Endothelial cell of umbilical vein (primary cell): Measurements from ENCODE around the gene SCAI. TPM values are rescaled to one million over a fixed set of nuclear protein-coding genes. Genes with fewer than 3 reads are reported as not detected.

ENCODE experiments used
- BruUV-seq: library from RNA; stranded (reverse); fragments of 400-500 nt; replicated peaks from 2 replicates; lab custom pipeline; 2021; lab: Mats Ljungman, UMichigan
- CTCF ChIA-PET: fragments of 300-600, 350-600 bp; sonication (Branson Sonifier 250); formaldehyde crosslinking; loops from one replicate; lab custom pipeline; 2021; ENCODE audit warnings: antibody characterized with exemption, inconsistent platforms; lab: Charles Lee
- POLR2A ChIA-PET: fragments of 300-600, 350-600 bp; sonication (Branson Sonifier 250); formaldehyde crosslinking; loops from one replicate; lab custom pipeline; 2021; ENCODE audit warnings: antibody characterized with exemption, inconsistent platforms; lab: Charles Lee
- DNase-seq: peaks from one replicate; pipeline ENCODE4 v3.0.0-alpha.2; 2011; ENCODE audit warnings: low read depth, low spot score
- FAIRE-seq: peaks from 2 replicates; lab custom pipeline; 2011; peaks lifted over from hg19 to GRCh38; lab: Jason Lieb, UNC
- H2AFZ ChIP-seq: 2 replicates; pipeline ENCODE4 v1.6.0; 2012; ENCODE audit warnings: low read depth, low read length, control low read depth, inconsistent platforms
- H3K27ac ChIP-seq: 2 replicates; pipeline ENCODE4 v1.5.1; 2011; ENCODE audit warnings: low read depth, mild to moderate bottlenecking, control low read depth, low read length, moderate library complexity; ENCODE audit not compliant: insufficient read depth
- H3K27me3 ChIP-seq, 2 experiments: 2 replicates each; pipeline versions ENCODE4 v1.6.0 to v1.6.1; 2011; ENCODE audit warnings: low read length in 2 of 2, mixed read lengths in 1 of 2; ENCODE audit not compliant: control insufficient read depth in 2 of 2, insufficient read depth in 2 of 2
- H3K36me3 ChIP-seq, 2 experiments: 2 replicates in 1 of 2; 3 replicates in 1 of 2; pipeline ENCODE4 v1.5.1; 2011; ENCODE audit warnings: low read length in 2 of 2, mild to moderate bottlenecking in 1 of 2, moderate library complexity in 1 of 2; ENCODE audit not compliant: control insufficient read depth in 2 of 2, insufficient read depth in 2 of 2; ENCODE audit errors: extremely low read depth in 1 of 2
- H3K4me1 ChIP-seq: 3 replicates; pipeline ENCODE4 v1.5.1; 2011; ENCODE audit warnings: mild to moderate bottlenecking, low read length; ENCODE audit not compliant: control insufficient read depth, insufficient read depth; ENCODE audit errors: extremely low read depth
- H3K4me2 ChIP-seq: 2 replicates; pipeline ENCODE4 v1.6.1; 2011; ENCODE audit warnings: low read length, control low read depth, mixed read lengths; ENCODE audit not compliant: insufficient read depth
- H3K4me3 ChIP-seq, 3 experiments: fragments of 200-600 bp in 1 of 3; sonication (generic), shearing (Covaris generic) in 1 of 3; replicated peaks in 1 of 3; 2 replicates each; pipeline ENCODE4 v1.5.1; 2011 to 2016; ENCODE audit warnings: control low read depth in 3 of 3, low read length in 3 of 3, mild to moderate bottlenecking in 2 of 3, inconsistent platforms in 1 of 3, low read depth in 1 of 3, moderate library complexity in 1 of 3; ENCODE audit not compliant: insufficient read depth in 1 of 3
- H3K79me2 ChIP-seq: 2 replicates; pipeline ENCODE4 v1.6.0; 2012; ENCODE audit warnings: low read length, inconsistent platforms; ENCODE audit not compliant: control insufficient read depth, insufficient read depth
- H3K9ac ChIP-seq: replicated peaks from 2 replicates; pipeline ENCODE3; 2011; ENCODE audit warnings: low read length, control low read depth; ENCODE audit not compliant: insufficient read depth; ENCODE audit errors: extremely low read depth
- H3K9me1 ChIP-seq: replicated peaks from 3 replicates; pipeline ENCODE4 v1.6.0; 2011; ENCODE audit warnings: mild to moderate bottlenecking, low read length; ENCODE audit not compliant: control insufficient read depth, insufficient read depth; ENCODE audit errors: extremely low read depth
- H3K9me3 ChIP-seq: replicated peaks from 2 replicates; pipeline ENCODE4 v1.5.1; 2012; ENCODE audit warnings: low read length, inconsistent platforms; ENCODE audit not compliant: control insufficient read depth, insufficient read depth
- H4K20me1 ChIP-seq: replicated peaks from 2 replicates; pipeline ENCODE3; 2011; ENCODE audit warnings: mild to moderate bottlenecking, low read length; ENCODE audit not compliant: control insufficient read depth, insufficient read depth; ENCODE audit errors: extremely low read depth
- CTCF ChIP-seq, 2 donors: IDR thresholded peaks; 1 replicate in 1 of 2; 2 replicates in 1 of 2; pipeline ENCODE4 v1.5.1; 2011; ENCODE audit warnings: low read length in 2 of 2, mild to moderate bottlenecking in 2 of 2, moderate library complexity in 2 of 2, control low read depth in 1 of 2, inconsistent platforms in 1 of 2, low read depth in 1 of 2; ENCODE audit not compliant: insufficient read depth in 1 of 2; ENCODE audit errors: extremely low read depth in 1 of 2
- EZH2 ChIP-seq: IDR thresholded peaks from 2 replicates; pipeline ENCODE4 v1.6.1; 2012; ENCODE audit warnings: borderline replicate concordance, low read depth, mild to moderate bottlenecking, moderate library complexity, low read length, inconsistent platforms; ENCODE audit not compliant: severe bottlenecking
- FOS ChIP-seq: IDR thresholded peaks from 2 replicates; pipeline ENCODE4 v1.6.1; 2011; ENCODE audit warnings: mild to moderate bottlenecking, low read length, moderate library complexity, borderline replicate concordance; ENCODE audit not compliant: insufficient read depth
- GATA2 ChIP-seq: IDR thresholded peaks from 2 replicates; pipeline ENCODE4 v1.7.0; 2011; ENCODE audit warnings: low read depth, mild to moderate bottlenecking, moderate library complexity, mixed read lengths, low read length; ENCODE audit not compliant: insufficient read length, insufficient read depth
- JUN ChIP-seq: IDR thresholded peaks from 2 replicates; pipeline ENCODE4 v1.6.1; 2011; ENCODE audit warnings: borderline replicate concordance, low read depth; ENCODE audit not compliant: insufficient read length, insufficient read depth
- MAX ChIP-seq: IDR thresholded peaks from 2 replicates; pipeline ENCODE4 v1.6.1; 2011; ENCODE audit not compliant: insufficient read depth, insufficient read length
- MYC ChIP-seq: IDR thresholded peaks from one replicate; pipeline ENCODE4 v1.6.1; 2011; ENCODE audit warnings: mild to moderate bottlenecking, low read depth, low read length
- POLR2AphosphoS5 ChIP-seq: IDR thresholded peaks from 2 replicates; pipeline ENCODE4 v1.6.1; 2012; ENCODE audit warnings: low read depth, mild to moderate bottlenecking, control low read depth, low read length, moderate library complexity; ENCODE audit not compliant: insufficient read depth
- dilution Hi-C: fragments of 300-500 bp; cut with MboI; formaldehyde crosslinking; loops from one replicate; pipeline ENCODE4 v1.15.0; 2019; ENCODE audit warnings: low sequenced_read_pairs; ENCODE audit not compliant: extremely low pct_ligation_motif_present
- intact Hi-C: fragments of 100-400 bp; cut with micrococcal nuclease; formaldehyde crosslinking; loops from one replicate; pipeline ENCODE4 v1.10.0; 2022
- polyA plus RNA-seq, 4 experiments: library from polyadenylated mRNA; depleted of rRNA in 3 of 4; stranded (reverse) in 3 of 4; unstranded in 1 of 4; fragments of >200 nt; gene quantifications; 2 replicates each; pipeline versions ENCODE4 v1.2.1 to v1.2.3, GENCODE V29; 2011 to 2012; ENCODE audit warnings: missing spikeins in 1 of 4
- total RNA-seq: library from RNA; stranded (reverse); gene quantifications from 2 replicates; pipeline ENCODE4 v1.2.3, GENCODE V29; 2021

The SCAI gene
- total and polyA plus RNA-seq, 2 donors (not counting 3 experiments of a cell fraction or from before 2014, with no cell fraction given): 2.0 to 9.3 TPM

- no peaks in the 10 kb centered on the region for H3K36me3 ChIP-seq
Observed at GRCh38 chr9:125183561-125183960, 40.2 kb upstream of the SCAI start.

More at GRCh38 chr9:125183561-125183960, 40.2 kb upstream of the SCAI start:
- peak overlapping the region; percentile 38 for H3K4me2 ChIP-seq
- H3K9me1 ChIP-seq: no peaks in the 10 kb centered on the region
- no peak for DNase-seq
- ChIA-PET POLR2A (no interaction called here), CTCF (no interaction called here)
- TF ChIP-seq GATA2: no peak
- TF ChIP-seq EZH2: no peak
- TF ChIP-seq CTCF (IDR thresholded peaks at IDR 0.05; ENCODE audit: extremely low read depth in 1 of 2, insufficient read depth in 1 of 2, low read depth in 1 of 2, low read length in 2 of 2): no peak
- TF ChIP-seq MYC: no peak
- TF ChIP-seq MAX: no peak
- no peak for TF ChIP-seq JUN
- TF ChIP-seq FOS: no peak
- no peak for TF ChIP-seq POLR2AphosphoS5
- no peak overlapping the region for H3K9ac ChIP-seq
- FAIRE-seq: no peak
- BruUV-seq: no TSS peak
- no peak overlapping the region for H3K4me3 ChIP-seq
- H3K4me1 ChIP-seq: peaks cover 15% of the 10 kb centered on the region
- H3K9me3 ChIP-seq: no peaks in the 10 kb centered on the region
- dilution Hi-C loops (no loop called here), intact Hi-C loops (loop anchor here (2.0 kb wide), 1 partner anchor 17 kb away; the partner anchor contains the start of gene RABEPK)
- H3K79me2 ChIP-seq: peaks cover 82% of the 10 kb centered on the region
- H4K20me1 ChIP-seq: peaks cover 5% of the 10 kb centered on the region
- no peaks in the 10 kb centered on the region for H3K27me3 ChIP-seq
- peak overlapping the region; percentile 22 for H3K27ac ChIP-seq
- no peak overlapping the region for H2AFZ ChIP-seq
